Measurements from ENCODE around the gene ABCA3.
"Not testable (repeated sequence)": the region's sequence is repeated elsewhere in the genome, so short reads cannot be mapped to it uniquely, and the experiment has no call there.

The ABCA3 gene

DNA sequence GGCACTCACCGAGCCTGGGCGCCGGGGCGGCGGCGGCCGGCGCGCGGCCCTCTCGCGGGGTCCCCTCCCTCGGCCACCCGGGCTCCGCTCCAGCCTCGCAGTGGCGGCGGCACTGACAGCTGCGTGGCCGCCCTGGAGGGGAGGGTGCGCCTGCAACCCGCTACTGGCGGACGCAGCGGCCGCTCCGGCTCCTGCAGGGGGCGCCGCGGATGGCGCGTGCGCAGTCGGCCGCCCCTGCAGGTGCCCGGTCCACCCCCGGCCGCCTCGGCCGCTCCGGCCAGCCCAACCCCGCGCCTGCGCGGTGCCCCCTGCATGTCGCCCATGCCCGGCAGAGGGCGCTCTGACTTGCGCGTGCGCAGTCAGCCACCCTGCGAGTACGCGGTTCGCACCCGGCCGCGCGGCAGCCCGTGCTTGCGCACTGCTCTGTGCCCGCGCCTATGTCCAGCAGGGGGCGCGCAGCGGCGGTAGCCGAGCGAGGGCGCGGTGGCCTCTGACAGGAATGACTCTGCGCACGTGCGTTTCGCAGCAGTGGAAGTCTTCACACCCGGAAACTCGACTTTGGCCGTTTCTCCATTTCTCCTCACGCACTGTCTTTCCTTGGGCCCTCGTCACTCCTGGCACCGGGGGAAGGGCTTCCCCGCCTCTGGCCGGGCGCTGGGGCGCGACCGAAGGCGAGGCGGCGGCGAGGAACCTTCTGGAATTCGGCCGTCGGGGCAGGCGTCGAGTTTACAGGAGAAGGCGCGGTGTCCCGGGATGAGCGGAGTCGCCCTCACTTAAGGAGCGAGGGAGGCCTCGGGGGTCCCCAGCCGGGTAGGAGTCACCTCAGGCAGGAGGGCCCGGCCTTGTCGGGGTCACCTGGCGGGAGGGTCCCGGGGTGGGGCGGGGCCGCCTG, at the start of gene ABCA3:
Gene ABCA3 (minus strand): TSS at position 165 of the 892 bp plus-strand sequence. CDS start 14,262 bp downstream, outside the sequence.
- peak; percentile 87 to 96 for DNase-seq

DNA sequence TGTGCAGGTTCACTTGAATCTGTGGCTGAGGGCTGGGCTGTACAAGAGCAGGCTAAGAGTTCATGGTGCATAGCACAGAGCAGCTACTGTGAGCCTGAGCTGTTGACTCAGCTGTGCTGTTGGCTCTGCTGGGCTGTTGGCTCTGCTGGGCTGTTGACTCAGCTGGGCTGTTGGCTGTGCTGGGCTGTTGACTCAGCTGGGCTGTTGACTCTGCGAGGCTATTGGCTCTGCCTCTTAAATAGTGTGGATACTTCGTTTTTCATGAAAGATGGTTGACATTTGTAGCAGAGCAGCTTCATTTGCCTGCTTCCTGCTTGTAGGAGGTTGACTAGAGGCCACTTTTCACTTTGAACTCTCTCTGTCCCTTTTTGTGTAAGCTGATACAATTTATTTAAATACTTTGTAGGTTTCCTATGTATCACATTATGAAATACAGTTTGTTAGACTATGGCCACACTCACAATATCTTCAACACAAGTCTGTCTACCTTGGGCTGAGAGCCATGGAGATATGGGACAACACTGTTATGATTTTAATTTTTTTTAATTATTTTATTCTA, 48.4 kb upstream of the ABCA3 start:
- DNase-seq = no peak

DNA sequence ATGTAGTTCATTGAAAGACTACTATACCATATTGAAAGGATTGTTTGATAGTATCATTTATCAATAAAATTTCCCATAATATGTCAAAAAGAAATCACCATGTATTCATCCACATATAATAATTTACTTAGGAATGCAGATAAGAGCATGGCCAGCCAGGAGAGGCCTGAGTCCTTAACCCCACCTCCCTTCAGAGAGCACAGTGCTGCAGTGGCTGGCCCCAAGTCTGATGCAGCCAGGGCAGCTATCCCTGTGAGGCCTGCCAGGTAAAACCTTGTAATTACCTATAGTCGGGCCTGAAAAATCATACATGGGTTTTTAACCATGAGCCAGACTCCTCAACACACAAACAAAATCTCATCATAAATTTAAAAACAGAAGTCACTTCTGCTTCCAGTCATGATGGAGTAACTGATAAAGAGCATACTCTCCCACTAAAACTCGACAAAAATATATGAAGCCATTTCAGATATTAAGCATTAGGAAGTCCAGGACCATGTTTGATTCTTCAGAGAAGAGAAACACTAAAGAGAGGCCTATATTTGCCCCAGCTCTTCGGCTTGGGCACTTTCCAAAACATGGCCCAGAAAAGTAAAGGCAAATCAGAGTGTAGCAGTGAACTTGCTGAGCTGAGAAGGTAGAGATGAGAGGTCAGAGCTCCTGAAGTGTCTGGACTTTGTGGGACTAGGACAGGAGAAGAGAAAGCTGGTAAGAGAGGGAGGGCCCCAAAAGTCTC, 47.8 kb upstream of the ABCA3 start:
- DNase-seq = no peak

DNA sequence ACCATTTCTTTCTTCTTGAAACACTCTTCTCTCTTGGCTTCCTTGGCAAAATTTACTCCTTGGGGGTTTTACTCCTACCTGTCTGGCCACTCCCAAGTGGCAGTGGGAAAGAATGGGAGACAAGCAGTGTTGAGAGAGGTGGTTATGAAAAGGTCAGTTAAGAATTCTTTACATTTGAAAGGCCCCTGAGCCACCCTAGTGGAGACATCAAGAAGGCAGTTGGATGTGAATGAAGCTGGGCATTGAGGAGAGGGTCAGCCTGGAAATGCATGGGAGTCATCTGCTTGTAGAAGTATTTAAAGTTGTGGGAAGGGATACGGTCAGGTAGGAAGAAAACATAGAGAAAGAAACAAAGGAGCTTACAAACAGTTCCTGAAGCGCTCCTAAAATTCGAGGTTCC, 46.5 kb upstream of the ABCA3 start:
- no peak for DNase-seq

DNA sequence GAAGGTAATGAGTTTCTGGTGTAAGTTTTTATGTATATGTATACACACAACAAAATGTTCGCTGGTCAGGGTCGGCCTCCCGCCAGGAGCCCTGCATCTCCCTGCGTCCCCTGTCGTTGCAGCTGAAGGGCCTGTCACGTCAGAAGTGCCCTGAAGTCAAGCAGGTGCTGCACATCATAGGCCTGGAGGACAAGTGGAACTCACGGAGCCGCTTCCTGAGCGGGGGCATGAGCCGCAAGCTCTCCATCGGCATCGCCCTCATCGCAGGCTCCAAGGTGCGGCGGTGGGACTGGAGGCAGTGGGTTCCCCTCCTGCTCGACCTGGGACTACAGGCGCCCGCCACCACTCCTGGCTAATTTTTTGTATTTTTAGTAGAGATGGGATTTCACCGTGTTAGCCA, 45.5 kb upstream of the ABCA3 start:
- not testable (repeated sequence) for DNase-seq

DNA sequence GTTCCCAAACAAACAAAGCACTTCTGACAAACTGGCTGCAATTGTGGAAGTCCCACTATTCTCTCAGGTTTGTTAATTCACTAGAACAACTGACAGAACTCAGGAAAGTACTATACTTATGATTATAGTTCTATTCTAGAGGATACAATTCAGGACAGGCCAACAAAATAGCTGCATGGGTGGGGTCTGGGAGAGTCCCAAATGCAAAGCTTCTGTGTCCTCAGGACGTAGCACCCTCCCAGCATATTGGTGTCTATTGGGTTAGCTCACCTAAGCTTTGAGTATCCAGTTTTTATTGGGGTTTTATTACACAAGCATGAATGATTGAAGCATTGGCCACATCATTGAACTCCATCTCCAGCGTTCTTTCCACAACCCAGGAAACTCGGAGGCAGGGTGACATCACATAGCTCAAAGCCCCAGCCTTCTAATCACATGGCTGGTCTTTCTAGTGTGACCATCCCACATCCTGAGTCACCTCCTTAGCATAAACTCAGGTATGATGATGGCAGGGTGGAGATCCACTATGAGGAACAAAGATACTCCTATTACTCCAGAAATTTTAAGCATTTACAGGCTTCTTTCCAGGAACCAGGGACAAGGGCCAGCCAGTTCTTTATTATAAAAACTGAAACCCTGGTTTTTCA, 44.8 kb upstream of the ABCA3 start:
- DNase-seq = no peak

DNA sequence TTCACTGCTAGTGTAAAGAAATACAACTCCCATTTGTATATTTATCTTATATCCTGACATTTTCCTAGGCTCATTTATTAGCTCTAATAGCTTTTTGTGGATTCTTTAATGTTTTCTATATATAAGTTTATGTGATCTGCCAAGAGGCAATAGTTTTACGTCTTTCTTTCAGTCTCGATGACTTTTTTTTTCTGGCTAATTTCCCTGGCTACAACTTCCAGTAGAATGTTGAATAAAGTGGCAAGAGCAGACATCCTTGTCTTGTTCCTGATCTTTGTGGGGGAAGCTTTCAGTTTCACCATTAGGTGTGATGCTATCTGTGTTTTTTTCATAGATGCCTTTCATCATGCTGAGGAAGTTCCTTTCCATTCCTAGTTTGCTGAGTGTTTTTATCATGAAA, 43.9 kb upstream of the ABCA3 start:
- no peak for DNase-seq

DNA sequence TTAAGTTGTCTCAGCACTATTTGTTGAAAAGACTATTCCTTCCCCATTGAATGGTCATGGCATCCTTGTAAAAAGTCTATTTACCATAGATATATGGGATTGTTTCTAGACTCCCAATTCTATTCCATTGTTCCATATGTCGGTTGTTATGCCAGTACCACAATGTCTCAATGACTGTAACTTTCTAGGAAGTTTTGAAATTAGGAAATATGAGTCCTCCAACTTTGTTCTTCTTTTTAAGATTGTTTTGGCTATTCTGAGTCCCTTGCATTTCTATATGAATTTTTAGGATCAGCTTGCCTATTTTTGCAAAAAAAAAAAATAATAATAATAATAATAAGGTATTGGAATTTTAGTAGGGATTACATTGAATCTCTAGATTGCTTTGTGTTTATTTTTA, 43.0 kb upstream of the ABCA3 start:
- DNase-seq = no peak

DNA sequence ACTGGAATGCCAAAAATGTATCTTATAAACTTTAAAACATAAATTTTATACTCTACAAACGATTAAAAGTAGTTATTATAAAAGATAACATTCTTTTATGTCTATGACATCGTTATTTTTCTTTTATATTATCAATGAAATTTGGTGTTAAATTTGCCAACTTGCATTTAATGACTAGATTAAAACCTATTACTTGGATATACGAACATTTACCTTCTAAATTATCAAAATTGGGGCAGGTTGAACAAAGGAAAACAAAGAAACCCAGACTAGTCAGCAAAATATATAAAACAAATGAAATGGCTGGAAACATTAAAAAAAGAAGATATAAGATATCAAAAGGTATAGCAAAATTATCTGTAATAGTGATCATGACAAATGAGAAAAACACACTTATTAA, 34.1 kb upstream of the ABCA3 start:
- DNase-seq = no peak

DNA sequence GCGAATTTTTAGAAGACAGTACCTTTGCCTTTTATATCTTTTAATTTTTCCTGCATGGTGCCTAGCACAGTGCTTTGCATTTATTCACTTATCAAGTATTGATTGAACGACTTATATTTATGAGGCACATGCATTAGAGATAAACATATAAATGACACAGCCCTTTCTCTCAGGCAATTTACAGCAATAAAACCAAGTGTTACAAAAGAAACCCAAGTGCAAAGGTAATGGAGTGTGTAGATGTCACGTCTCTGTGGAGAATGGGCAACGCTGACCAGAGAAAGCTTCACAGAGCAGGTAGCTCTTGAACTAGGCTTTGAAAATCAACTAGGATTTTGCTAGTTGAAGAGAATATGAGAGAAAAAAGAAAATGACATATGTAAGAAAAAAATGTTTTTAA, 32.6 kb upstream of the ABCA3 start:
- DNase-seq = no peak

DNA sequence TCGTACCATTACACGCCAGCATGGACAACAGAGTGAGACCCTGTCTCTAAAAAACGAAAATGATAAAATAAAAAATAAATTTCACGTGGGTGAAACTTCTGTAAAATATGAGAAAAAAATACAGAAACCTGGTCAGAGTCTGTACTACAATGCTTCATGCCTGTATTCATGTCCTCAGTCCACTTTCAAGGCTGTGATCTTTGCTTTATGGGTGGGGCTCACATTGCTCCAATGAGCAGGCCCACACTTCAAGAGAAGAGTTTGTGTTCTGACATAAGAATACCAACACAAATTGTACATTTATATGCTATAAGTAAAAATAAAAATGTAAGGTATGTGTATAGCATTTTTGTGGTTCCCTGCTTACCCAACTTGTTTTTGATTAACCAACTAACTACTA, 32.2 kb upstream of the ABCA3 start:
- DNase-seq = no peak

DNA sequence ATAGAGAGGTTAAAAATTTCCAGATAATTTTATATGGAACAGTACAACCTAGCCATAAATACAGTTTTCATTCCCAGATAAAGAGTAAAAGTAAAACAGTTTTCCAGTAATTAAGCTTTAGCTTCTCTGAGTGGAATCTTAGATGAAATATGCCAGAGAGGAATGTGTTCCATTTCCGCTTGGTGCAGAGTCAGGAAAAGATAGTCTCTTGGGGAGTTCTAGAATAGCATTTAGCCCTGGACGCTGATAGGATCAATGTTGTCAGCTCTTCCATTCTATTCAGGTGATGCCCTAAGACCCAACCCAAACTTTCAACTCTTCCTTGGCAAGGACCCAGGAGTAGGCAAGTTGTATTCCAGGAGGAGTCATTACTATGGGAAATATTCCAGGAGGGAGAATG, 30.9 kb upstream of the ABCA3 start:
- no peak for DNase-seq

DNA sequence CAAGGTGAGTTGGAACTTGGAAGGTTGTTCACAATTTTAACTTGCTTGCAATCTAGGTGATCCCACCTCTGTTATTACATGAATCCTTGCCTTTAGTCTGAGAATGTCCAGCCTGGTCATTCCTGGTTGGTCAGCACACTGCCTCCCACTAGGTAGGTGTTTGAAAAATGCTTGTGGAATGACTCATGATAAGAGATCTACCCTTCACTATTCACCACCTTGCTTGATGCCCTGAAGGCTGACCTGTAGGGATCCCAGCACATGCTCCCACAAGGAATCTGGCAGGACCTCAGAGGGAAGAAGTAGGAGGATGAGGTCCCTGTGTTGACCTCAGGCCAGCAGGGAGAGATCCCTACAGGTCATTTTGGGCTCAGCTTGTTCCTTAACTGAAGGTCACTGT, 30.2 kb upstream of the ABCA3 start:
- DNase-seq = no peak

DNA sequence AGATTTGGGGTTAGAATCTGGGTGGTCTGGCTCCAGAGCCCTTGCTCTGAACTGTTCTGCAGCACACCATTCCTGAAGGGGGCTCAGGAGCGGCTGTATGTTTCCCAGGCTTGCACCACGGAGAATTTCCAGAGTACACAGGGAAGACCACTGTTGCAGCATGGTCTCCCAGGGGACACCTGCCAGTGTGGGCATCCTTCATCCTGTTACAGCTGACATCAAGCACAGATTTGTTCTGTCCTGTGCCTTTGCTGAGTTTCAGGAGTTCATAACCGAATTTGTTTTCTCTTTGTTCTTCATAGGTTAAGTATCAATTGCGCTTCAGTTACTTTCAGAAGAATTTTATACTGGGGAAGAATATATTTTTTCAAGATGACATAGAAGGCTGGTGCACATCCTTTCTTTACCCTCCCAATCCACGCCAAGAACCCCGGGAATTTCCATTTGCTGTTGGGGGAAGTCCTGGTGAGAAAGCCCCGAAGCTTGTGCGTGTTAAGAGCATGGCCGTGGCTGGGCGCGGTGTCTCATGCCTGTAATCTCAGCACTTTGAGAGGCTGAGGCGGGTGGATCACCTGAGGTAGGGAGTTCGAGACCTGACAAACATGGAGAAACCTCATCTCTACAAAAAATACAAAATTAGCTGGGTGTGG, 26.3 kb upstream of the ABCA3 start:
- no peak for DNase-seq

DNA sequence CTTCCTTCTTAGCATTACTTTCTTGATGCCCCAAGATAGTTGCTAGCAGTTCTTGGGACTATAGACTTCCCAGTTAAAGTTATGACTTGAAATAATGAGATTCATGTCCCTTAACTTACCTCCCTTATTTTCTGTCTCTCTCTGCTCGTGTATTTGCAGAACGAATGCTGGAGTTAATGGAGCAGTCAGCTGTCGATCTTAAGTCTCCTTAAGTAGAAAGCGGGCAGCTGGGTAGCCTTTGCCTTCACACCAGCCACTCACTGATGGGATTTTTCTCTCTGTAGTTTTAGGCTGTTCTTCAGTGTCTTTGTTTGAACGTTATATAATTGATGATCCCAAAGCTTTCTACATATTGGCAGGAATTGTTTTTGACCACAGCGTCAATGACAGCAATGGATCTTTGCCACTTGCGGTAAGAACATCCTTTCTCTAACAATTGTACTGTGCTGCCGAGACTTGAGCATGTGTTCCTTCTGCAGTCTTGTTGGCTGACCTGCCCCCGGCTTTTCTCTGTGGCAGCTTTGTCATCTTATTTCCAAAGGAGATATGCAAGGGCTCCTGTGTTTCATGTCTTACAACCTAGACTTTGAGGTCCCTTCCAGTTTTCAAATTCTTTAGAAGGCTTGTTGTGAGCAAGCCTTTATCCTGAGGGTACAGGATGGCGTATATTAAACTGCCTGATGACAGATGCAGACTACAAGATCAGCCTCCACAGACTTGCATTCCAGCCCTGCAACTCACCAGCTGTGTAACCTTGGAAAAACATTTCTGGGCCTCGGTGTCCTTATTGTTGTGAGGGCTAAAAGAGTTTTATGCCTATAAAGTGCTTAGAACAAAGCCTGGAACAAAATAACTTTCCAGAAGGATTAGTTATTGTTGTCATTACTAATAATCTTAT, 25.1 kb upstream of the ABCA3 start:
- peak; percentile 73 to 83 for DNase-seq

DNA sequence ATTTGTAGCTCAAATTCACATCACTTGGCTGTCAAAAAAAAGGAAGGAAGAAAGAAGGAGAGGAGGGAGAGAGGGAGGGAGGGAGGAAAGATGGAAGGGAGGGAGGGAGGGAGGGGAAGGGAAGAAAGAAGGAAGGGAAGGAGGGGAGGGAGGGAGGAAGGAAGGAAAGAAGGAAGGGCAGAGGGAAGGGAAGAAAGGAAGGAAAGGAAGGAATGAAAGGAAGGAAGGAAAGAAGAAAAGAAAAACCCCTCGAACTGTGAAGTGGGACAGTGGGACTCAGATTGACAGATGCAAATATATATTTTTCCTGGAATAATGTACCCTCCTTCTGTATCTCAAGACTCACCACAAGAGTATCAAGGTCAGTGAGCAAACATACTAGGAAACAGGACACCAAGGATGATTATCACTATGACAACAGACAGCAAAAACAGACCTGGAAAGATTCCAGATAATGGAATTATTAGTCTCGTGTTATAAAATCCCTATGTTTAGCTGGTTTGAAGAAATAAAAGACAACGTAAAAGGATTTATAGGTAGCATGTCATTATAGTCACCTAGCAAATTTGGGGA, 24.2 kb upstream of the ABCA3 start:
- peak; percentile 46 to 85 for DNase-seq

DNA sequence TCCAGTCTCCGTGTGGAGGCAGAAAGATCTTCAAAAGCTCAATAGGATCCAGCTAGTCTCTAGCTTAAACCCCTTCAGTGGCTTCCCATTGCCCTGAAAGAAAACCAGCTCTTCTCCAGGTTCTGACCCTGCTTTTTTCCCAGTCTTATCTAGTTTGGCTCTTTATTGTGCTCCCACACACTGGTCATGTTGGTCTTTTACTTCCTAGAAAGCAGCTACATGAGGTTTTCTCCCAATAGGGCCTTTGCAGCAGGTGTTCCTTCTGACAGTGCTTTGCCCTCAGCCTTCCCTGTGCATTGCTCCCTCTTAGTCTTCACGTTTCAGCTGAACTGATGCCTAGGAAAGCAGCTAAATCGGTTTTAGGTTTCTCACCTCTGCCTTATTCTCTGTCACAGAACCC, 21.7 kb upstream of the ABCA3 start:
- no peak for DNase-seq

DNA sequence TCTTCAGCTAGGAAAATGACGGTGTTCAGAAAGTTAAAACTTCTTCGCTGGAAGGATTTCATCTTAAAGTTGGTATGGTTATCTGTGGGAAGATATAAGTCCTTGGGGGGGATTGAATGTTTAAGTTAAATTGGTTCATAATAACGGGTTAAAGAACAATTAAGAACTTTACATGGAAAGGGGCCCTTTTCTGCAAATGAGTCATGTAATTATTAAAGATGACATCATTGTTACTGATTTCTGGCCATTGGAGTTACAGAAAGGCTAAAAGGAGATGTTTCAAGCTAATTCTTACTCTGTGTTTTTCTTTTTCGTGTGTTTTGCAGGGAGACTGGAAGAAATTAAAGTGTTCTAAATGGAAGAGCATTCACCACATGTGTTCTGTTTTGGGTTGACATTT, 20.6 kb upstream of the ABCA3 start:
- DNase-seq = no peak

DNA sequence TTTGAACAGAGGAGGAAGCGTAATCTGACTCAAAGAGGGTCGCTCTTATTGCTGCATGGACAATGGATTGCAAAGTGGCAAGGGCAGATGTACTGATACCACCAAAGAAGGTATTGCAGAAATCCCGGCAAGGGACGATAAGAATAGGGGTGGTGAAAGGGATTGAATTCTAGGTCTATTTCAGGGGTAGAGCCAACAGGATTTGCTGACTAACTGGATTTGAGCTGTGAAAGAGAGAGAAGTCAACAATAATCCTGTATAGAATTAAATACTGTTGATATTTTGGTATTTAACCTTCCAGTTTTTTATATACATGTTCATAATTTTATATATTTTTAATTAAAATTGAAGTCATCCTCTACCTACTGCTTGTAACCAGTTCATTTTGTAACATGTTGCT, 19.4 kb upstream of the ABCA3 start:
- no peak for DNase-seq

DNA sequence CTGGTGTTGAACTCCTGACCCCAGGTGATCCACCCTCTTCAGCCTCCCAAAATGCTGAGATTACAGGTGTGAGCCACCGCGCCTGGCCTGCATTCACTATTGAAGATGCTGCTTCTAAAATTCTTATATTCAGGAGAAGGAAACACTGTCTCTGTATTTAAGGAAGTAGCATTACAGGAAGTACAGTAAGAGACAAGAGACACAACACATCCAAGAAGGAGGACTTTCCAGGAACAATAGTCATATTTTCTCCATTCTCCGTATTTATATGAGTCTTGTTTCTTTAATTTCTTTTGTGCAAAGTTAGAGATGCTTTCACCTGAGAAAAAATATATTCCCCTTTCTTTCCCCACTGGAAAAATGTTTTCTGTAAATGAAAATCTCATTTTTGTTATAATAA, 18.3 kb upstream of the ABCA3 start:
- DNase-seq = no peak

DNA sequence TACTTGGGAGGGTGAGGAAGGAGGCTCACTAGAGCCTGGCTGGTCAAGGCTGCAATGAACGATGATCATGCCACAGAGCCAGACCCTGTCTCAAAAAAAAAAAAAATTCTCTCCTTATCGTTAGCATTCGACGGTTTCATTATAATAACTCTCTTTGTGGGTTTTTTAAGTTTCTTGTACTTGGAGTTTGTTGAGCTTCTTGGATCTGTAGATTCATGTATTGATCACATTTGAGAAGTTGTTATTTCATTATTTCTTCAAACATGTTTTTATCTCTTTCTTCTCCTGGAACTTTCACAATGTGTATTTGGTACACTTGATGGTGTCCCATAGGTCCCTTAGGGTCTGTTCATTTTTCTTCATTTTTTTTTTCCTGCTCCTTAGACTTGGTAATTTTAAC, 16.8 kb upstream of the ABCA3 start:
- DNase-seq = no peak

DNA sequence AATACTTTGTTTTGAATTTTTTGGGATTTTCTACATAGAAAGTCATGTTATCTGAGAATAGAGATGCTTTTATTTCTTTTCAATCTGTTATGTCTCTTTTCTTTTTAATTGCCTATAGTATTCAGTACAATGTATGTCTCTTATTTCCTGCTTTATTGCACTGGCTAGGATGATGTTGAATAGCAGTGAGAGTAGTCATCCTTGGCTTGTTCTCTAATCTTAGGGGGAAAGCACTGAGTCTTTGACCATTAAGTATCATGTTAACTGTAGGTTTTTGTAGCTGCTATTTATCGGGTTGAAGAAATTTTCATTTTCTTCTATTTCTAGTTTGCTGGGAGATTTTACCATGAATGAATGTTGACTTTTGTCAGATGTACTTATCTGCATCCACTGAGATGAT, 10.0 kb upstream of the ABCA3 start:
- DNase-seq = no peak

Data from NCI-H524 (cell line).